DMS79 treated with DMSO at 0.1 percent for 48 hours (cell line): ENCODE measurements around the gene RNF32.
"Not testable (repeated sequence)": the region's sequence is repeated elsewhere in the genome, so short reads cannot be mapped to it uniquely, and the experiment has no call there.

ENCODE experiments used
- DNase-seq: peaks from one replicate; lab custom pipeline; 2025; lab: John Stamatoyannopoulos, UW

The RNF32 gene

DNA sequence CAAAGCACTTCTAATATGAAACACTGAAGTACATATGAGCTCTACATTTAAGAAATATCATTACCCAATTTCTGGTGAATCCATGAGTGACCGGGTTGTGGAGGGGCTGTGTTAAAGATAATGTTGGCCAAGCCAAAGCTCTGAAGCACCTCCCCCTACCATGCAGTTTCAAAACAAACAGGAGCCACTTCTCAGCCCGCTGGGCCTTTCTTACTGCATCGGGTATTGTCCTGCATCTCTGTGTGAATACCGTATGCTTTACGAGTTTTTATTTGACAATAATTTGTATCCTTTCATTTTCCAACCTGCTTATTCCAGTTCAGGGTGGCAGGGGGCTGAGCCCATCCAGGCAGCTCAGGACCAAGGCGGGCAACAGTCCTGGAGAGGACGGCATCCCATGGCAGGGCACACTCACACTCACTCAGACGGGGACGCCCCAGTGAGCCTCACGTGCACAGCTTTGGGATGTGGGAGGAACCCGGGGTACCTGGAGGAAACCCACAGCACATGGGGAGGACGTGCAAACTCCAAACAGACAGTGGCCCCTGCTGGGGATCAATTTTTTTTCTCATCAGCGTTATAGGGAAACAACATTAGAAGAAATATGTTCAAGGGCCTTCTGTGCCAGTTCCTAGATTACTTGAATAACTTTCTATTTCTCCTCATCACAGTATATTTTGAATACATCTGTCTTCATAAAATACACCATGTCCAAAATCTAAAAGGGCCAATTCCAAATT, 1.9 kb downstream of the RNF32 start:
- no peak for DNase-seq

DNA sequence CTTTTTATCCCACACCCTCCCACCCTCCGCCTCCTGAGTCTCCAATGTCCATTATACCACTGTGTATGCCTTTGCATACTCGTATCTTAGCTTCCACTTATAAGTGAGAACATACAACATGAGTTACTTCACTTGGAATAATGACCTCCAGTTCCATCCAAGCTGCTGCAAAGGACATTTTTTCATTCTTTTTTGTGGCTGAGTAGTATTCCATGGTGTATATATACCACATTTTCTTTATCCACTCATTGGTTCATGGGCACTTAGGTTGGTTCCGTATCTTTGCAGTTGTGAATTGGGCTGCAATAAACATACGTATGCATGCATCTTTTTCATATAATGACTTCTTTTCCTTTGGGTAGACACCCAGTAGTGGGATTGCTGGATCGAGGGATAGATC, 6.8 kb downstream of the RNF32 start:
- DNase-seq = not testable (repeated sequence)

GRCh38 chr7:156650042-156650441, 9.5 kb downstream of the RNF32 start:
- no peak for DNase-seq

GRCh38 chr7:156651474-156651873, 10.9 kb downstream of the RNF32 start:
- no peak for DNase-seq

DNA sequence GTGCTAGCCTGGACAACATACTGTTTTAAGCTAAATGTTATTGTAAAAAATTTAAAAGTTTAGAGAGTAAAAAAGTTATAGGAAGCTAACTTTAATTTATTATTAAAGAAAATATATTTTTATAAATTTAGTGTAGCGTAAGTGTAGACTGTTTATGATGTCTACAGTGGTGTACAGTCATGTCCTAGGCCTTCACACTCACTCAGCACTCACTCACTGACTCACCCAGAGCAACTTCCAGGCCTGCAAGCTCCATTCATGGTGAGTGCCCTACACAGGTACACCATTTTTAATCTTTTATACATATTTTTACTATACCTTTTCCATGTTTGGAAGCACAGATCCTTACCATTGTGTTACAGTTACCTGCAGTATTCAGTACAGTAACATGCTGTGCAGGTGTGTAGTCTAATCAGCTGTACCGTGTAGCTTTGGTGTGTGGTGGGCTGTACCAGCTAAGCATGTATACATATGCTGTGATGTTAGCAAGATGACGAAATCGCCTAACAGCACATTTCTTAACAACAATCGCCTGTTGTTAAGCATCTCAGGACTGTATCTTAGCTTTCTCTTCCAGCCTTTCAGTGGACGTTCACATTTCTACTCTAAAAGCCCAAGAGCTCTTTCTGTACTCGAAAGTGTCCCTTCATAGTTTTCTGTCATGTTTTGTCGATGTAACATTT, 12.5 kb downstream of the RNF32 start:
- no peak for DNase-seq

- DNase-seq = no peak
These were observed 14.1 kb downstream of the RNF32 start for GRCh38 chr7:156654511-156655234.

GRCh38 chr7:156655251-156655650, 14.7 kb downstream of the RNF32 start:
- no peak for DNase-seq

DNA sequence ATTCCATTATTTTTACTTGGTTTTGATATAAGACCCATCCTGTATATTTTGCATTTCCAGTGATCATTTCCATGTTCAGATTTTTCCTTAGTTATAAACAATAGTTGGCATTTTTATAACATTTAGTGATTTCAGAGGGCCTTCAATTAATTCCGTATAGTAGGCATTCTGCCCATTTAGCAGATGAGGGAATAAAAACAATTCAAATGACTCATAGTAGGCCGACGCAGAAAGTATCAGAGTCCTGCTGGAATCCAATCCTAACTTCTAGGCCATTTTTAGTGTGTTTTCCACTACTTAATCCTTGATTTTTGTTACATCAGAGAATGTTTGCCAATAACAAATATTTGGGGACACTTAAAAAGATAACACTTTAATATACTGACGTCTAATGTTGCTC, 15.4 kb downstream of the RNF32 start:
- DNase-seq = no peak

GRCh38 chr7:156656598-156656997, 16.0 kb downstream of the RNF32 start:
- no peak for DNase-seq

DNA sequence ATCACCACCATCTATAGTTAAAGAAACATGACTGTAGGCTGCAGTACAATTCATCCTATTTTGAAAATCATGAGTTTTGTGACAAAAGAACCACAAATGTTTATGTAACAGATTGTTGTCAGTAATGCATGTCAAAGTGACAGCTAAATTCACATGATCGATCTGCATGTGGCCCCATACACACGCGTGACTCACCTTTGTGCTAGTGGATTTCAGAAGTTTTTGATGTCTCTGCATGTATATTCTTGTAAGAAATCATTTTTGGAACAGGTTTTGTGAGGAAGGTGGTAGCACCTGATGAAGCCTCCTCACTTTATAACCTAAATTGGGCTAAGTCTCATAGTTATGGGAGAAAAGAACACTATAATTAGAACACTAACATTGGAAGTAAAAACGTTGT, 17.1 kb downstream of the RNF32 start:
- no peak for DNase-seq

- no peak for DNase-seq
These were observed 18.6 kb downstream of the RNF32 start for GRCh38 chr7:156659203-156659602.

DNA sequence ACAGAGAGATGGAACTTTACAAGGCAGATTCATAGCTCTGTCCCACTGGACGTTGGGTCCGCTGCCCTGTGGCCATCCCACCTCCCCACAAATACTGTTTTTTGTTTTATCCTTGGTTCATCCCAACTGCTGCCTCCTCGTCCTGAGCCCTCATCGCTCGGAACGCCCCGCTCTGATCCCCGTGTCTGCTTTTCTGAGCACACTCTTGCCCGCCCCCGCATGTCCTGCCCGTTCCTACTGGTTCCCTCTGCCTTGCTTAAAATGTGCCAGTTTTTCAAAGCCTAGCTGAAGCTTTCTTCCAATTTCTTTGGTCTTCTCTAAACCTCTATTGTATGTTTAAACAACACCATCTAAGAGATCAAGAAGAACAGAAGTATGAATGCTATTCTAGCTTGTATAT, 19.4 kb downstream of the RNF32 start:
- no peak for DNase-seq

DNA sequence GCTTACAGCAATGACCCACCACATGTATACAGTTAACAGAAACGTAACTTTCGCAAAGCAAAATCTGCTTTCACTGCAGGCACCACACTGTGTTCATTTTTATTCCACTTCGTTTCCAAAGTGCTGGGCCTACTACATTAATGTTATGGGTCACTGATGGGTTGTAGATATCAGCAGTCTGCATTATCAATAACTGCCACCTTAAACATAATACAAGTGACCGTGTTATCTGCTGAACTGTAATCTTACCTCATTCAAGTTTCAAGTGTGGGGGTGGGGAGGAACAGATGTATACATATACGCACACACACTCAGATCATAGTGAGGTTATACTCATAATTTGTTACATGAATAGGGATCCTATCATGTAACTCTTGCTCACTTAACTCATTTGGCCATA, 21.1 kb downstream of the RNF32 start:
- no peak for DNase-seq

GRCh38 chr7:156662277-156662676, 21.7 kb downstream of the RNF32 start:
- no peak for DNase-seq

DNA sequence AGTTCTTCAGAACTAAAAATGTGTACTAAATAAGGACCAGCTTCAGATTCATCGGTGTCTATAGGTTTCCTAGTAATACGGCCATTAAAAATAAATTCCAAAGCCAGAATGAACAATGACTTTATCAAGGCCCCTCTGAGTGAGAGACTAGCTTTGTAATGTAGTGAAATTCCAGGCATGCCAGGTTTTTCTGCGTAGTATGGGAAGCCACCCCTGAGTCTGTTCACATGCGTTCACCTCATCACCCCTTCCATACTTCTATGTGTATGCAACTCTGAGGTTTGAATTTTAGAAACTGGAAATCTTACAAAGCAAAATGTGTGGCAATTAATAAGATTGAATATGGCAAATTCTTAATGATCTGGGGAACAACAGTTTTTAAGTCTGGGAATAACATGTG, 24.5 kb downstream of the RNF32 start:
- no peak for DNase-seq

GRCh38 chr7:156666368-156667109, 26.0 kb downstream of the RNF32 start:
- DNase-seq = no peak

GRCh38 chr7:156667110-156667426, 26.5 kb downstream of the RNF32 start:
- no peak for DNase-seq

- DNase-seq = no peak
These were observed 27.7 kb downstream of the RNF32 start for GRCh38 chr7:156668130-156668741.

- no peak for DNase-seq
These were observed 28.7 kb downstream of the RNF32 start for GRCh38 chr7:156669035-156669828.

DNA sequence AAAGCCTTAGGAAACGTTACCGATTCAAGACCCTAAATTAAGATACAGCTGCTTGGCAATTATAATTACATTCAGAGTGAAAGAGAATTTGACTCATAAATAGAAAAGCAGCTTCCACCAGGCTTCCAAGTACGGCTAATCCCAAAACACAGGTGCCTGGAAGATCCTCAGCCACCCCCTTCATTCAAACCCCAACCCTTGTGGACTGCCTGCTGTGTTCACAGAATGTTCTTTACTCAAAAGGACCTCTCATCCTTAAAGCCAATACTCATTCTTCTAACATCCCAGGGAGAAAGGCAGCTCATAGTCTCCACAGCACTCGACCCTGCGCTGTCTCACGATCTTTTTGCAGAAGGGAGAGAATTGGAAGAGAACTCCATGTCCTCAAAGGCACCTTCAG, 32.9 kb downstream of the RNF32 start:
- no peak for DNase-seq

DNA sequence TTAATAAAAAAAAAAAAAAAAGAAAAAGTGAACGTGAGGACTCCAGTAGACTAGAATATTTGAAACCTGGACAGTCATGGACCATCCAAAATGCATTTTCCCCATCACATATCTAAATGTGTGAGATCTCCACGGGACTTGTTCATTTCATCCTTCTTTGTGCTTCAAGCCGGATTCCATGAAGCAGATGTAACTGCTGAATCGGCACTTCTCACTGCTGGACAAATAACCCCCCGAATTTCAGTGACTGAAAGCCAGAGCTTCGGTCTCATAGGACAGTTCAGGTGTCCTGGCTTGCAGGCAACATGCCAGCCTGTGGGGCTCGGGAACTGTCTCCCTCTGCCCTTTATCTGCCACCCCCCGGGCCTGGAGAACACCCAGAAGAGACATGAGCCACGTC, 33.3 kb downstream of the RNF32 start:
- DNase-seq = no peak
